ENCODE results near the gene CREB1.

The CREB1 gene

DNA sequence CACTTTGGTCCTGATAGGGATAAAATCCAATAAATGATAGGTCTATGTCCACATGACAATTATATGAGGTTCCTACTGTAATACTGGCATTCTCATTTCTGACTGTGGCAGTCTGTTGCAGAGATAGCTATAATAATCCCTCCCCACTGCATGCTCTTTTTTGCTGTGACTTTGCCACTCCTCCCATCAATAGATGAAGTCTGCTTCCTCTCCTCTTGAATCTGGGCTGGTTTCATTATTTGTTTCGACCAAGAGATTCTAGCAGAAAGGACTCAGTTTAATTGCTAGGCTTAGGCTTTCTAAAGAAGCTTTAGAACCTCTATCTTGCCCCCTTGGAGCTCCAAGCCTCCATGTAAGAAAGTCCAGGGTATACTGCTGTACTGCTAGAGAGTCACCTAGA, 23.3 kb upstream of the CREB1 start:
- no peak overlapping the region for H3K4ac ChIP-seq (ENCODE audit: low read depth, low read length)
- no peak overlapping the region for H3K9ac ChIP-seq (ENCODE audit: low read length)
- H4K91ac ChIP-seq (ENCODE audit: low read depth, low read length): no peak overlapping the region
- no peak overlapping the region for H3K4me2 ChIP-seq (ENCODE audit: low read length)
- H3K14ac ChIP-seq (ENCODE audit: low read length): no peak overlapping the region
- no peak overlapping the region for H2BK120ac ChIP-seq (ENCODE audit: insufficient read depth, low read length, poor library complexity)
- no peak overlapping the region for H4K8ac ChIP-seq (ENCODE audit: low read depth, low read length)
- no peak overlapping the region for H3K18ac ChIP-seq (ENCODE audit: low read length)
- H3K36me3 ChIP-seq (ENCODE audit: control insufficient read depth in 1 of 2, insufficient read depth in 2 of 2, low read length in 2 of 2): no peaks in the 10 kb centered on the region
- H2AFZ ChIP-seq (ENCODE audit: insufficient read depth, low read length, poor library complexity): no peak overlapping the region
- H2AK5ac ChIP-seq (ENCODE audit: low read length): no peak overlapping the region
- no peaks in the 10 kb centered on the region for H3K27me3 ChIP-seq (ENCODE audit: insufficient read depth, low read length)
- no peak overlapping the region for H4K12ac ChIP-seq (ENCODE audit: low read depth, low read length)
- no peak overlapping the region for H3K27ac ChIP-seq (ENCODE audit: low read depth, low read length)
- no peak overlapping the region for H3K23ac ChIP-seq (ENCODE audit: low read length)
- no peak overlapping the region for H2BK5ac ChIP-seq (ENCODE audit: low read depth, low read length, poor library complexity)
- peaks cover 0 to under 1% of the 10 kb centered on the region in 2 experiments for H3K4me1 ChIP-seq (ENCODE audit: control insufficient read depth in 1 of 2, insufficient read depth in 2 of 2, low read length in 2 of 2)
- H3K79me2 ChIP-seq (ENCODE audit: control insufficient read depth, insufficient read depth, low read length, poor library complexity): no peaks in the 10 kb centered on the region
- no CpG with 5 or more reads among the region's 1 CpG for WGBS (ENCODE audit: extremely low coverage, insufficient coverage, insufficient read length)
- peaks cover under 1% of the 10 kb centered on the region for H3K79me1 ChIP-seq (ENCODE audit: low read length)
- no peak for DNase-seq
- no peak overlapping the region for H3K4me3 ChIP-seq (ENCODE audit: low read depth, low read length)
- no peaks in the 10 kb centered on the region for H3K9me3 ChIP-seq (ENCODE audit: insufficient read depth, low read depth, low read length)
- no peak overlapping the region for H2BK12ac ChIP-seq (ENCODE audit: low read length)

DNA sequence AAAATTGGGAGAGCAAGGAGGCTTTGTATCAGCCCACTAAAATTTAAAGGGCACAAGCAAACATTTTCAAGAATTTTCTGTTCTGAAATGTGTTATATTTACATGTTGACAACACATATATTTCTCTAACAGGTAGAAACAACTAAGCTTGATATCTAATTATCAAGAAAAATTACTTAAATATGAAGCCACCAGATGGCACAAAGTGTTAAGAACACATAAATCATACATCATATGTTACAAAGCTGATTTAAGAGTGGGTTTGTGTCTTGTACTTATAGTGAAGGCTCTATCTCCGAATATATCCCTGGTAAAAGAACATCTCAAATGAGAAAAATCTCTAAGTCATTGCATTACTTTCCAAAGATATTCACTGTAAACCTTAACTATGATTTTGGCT, 19.6 kb upstream of the CREB1 start:
- Histone ChIP-seq H2BK5ac (ENCODE audit: low read depth, low read length, poor library complexity) (no peak overlapping the region), H3K36me3 (ENCODE audit: control insufficient read depth in 1 of 2, insufficient read depth in 2 of 2, low read length in 2 of 2) (no peaks in the 10 kb centered on the region), H2AFZ (ENCODE audit: insufficient read depth, low read length, poor library complexity) (no peak overlapping the region), H2AK5ac (ENCODE audit: low read length) (no peak overlapping the region), H3K4me1 (ENCODE audit: control insufficient read depth in 1 of 2, insufficient read depth in 2 of 2, low read length in 2 of 2) (peaks cover 3 to 5% of the 10 kb centered on the region in 2 experiments), H4K12ac (ENCODE audit: low read depth, low read length) (no peak overlapping the region), H3K18ac (ENCODE audit: low read length) (no peak overlapping the region), H3K27ac (ENCODE audit: low read depth, low read length) (no peak overlapping the region), H3K14ac (ENCODE audit: low read length) (no peak overlapping the region), H4K91ac (ENCODE audit: low read depth, low read length) (no peak overlapping the region), H3K9ac (ENCODE audit: low read length) (no peak overlapping the region), H4K8ac (ENCODE audit: low read depth, low read length) (no peak overlapping the region), H3K79me2 (ENCODE audit: control insufficient read depth, insufficient read depth, low read length, poor library complexity) (no peaks in the 10 kb centered on the region), H3K27me3 (ENCODE audit: insufficient read depth, low read length) (no peaks in the 10 kb centered on the region), H3K4ac (ENCODE audit: low read depth, low read length) (no peak overlapping the region), H3K4me3 (ENCODE audit: low read depth, low read length) (no peak overlapping the region), H2BK120ac (ENCODE audit: insufficient read depth, low read length, poor library complexity) (no peak overlapping the region), H3K79me1 (ENCODE audit: low read length) (peaks cover 1% of the 10 kb centered on the region), H2BK12ac (ENCODE audit: low read length) (no peak overlapping the region), H3K23ac (ENCODE audit: low read length) (no peak overlapping the region), H3K4me2 (ENCODE audit: low read length) (no peak overlapping the region), H3K9me3 (ENCODE audit: insufficient read depth, low read depth, low read length) (no peaks in the 10 kb centered on the region)
- WGBS (ENCODE audit: extremely low coverage, insufficient coverage, insufficient read length): no CpG with 5 or more reads among the region's 1 CpG
- no peak for DNase-seq

GRCh38 chr2:207511851-207512250, 17.9 kb upstream of the CREB1 start:
- H4K8ac ChIP-seq (ENCODE audit: low read depth, low read length): no peak overlapping the region
- H3K18ac ChIP-seq (ENCODE audit: low read length): no peak overlapping the region
- H3K4me1 ChIP-seq (ENCODE audit: control insufficient read depth in 1 of 2, insufficient read depth in 2 of 2, low read length in 2 of 2): peaks cover 3 to 5% of the 10 kb centered on the region in 2 experiments
- no peak overlapping the region for H3K4me3 ChIP-seq (ENCODE audit: low read depth, low read length)
- no peak overlapping the region for H2AFZ ChIP-seq (ENCODE audit: insufficient read depth, low read length, poor library complexity)
- no peak overlapping the region for H2BK5ac ChIP-seq (ENCODE audit: low read depth, low read length, poor library complexity)
- no peak overlapping the region for H3K27ac ChIP-seq (ENCODE audit: low read depth, low read length)
- H3K79me1 ChIP-seq (ENCODE audit: low read length): peaks cover 1% of the 10 kb centered on the region
- no peak overlapping the region for H3K23ac ChIP-seq (ENCODE audit: low read length)
- no peak overlapping the region for H2AK5ac ChIP-seq (ENCODE audit: low read length)
- no peak overlapping the region for H2BK120ac ChIP-seq (ENCODE audit: insufficient read depth, low read length, poor library complexity)
- no peak overlapping the region for H2BK12ac ChIP-seq (ENCODE audit: low read length)
- no peak overlapping the region for H4K91ac ChIP-seq (ENCODE audit: low read depth, low read length)
- DNase-seq: peak in 1 of 2 donors; percentile 22
- WGBS (ENCODE audit: extremely low coverage, insufficient coverage, insufficient read length): no CpG with 5 or more reads among the region's 2 CpGs
- no peak overlapping the region for H3K4ac ChIP-seq (ENCODE audit: low read depth, low read length)
- H3K79me2 ChIP-seq (ENCODE audit: control insufficient read depth, insufficient read depth, low read length, poor library complexity): no peaks in the 10 kb centered on the region
- H3K27me3 ChIP-seq (ENCODE audit: insufficient read depth, low read length): no peaks in the 10 kb centered on the region
- no peaks in the 10 kb centered on the region for H3K9me3 ChIP-seq (ENCODE audit: insufficient read depth, low read depth, low read length)
- H3K36me3 ChIP-seq (ENCODE audit: control insufficient read depth in 1 of 2, insufficient read depth in 2 of 2, low read length in 2 of 2): no peaks in the 10 kb centered on the region
- H3K4me2 ChIP-seq (ENCODE audit: low read length): no peak overlapping the region
- no peak overlapping the region for H4K12ac ChIP-seq (ENCODE audit: low read depth, low read length)
- H3K9ac ChIP-seq (ENCODE audit: low read length): no peak overlapping the region
- H3K14ac ChIP-seq (ENCODE audit: low read length): no peak overlapping the region

- Histone ChIP-seq H3K27me3 (ENCODE audit: insufficient read depth, low read length) (no peaks in the 10 kb centered on the region), H2BK12ac (ENCODE audit: low read length) (no peak overlapping the region), H2AK5ac (ENCODE audit: low read length) (no peak overlapping the region), H3K27ac (ENCODE audit: low read depth, low read length) (no peak overlapping the region), H2BK5ac (ENCODE audit: low read depth, low read length, poor library complexity) (no peak overlapping the region), H3K9ac (ENCODE audit: low read length) (no peak overlapping the region), H4K91ac (ENCODE audit: low read depth, low read length) (no peak overlapping the region), H3K4me3 (ENCODE audit: low read depth, low read length) (no peak overlapping the region), H4K12ac (ENCODE audit: low read depth, low read length) (no peak overlapping the region), H3K9me3 (ENCODE audit: insufficient read depth, low read depth, low read length) (no peaks in the 10 kb centered on the region), H3K79me2 (ENCODE audit: control insufficient read depth, insufficient read depth, low read length, poor library complexity) (no peaks in the 10 kb centered on the region), H3K4ac (ENCODE audit: low read depth, low read length) (no peak overlapping the region), H3K4me2 (ENCODE audit: low read length) (no peak overlapping the region), H2BK120ac (ENCODE audit: insufficient read depth, low read length, poor library complexity) (no peak overlapping the region), H3K4me1 (ENCODE audit: control insufficient read depth in 1 of 2, insufficient read depth in 2 of 2, low read length in 2 of 2) (peaks cover 3 to 5% of the 10 kb centered on the region in 2 experiments), H3K14ac (ENCODE audit: low read length) (no peak overlapping the region), H3K23ac (ENCODE audit: low read length) (no peak overlapping the region), H3K79me1 (ENCODE audit: low read length) (peaks cover 1% of the 10 kb centered on the region), H4K8ac (ENCODE audit: low read depth, low read length) (no peak overlapping the region), H2AFZ (ENCODE audit: insufficient read depth, low read length, poor library complexity) (no peak overlapping the region), H3K36me3 (ENCODE audit: control insufficient read depth in 1 of 2, insufficient read depth in 2 of 2, low read length in 2 of 2) (no peaks in the 10 kb centered on the region), H3K18ac (ENCODE audit: low read length) (no peak overlapping the region)
- WGBS (ENCODE audit: extremely low coverage, insufficient coverage, insufficient read length): no CpG with 5 or more reads among the region's 3 CpGs
- peak; percentile 69 to 87 for DNase-seq
These were observed 17.4 kb upstream of the CREB1 start for GRCh38 chr2:207512356-207512755.
